ENCODE data around the gene CTXND2.
"Not testable (repeated sequence)": the region's sequence is repeated elsewhere in the genome, so short reads cannot be mapped to it uniquely, and the experiment has no call there.

The CTXND2 gene

DNA sequence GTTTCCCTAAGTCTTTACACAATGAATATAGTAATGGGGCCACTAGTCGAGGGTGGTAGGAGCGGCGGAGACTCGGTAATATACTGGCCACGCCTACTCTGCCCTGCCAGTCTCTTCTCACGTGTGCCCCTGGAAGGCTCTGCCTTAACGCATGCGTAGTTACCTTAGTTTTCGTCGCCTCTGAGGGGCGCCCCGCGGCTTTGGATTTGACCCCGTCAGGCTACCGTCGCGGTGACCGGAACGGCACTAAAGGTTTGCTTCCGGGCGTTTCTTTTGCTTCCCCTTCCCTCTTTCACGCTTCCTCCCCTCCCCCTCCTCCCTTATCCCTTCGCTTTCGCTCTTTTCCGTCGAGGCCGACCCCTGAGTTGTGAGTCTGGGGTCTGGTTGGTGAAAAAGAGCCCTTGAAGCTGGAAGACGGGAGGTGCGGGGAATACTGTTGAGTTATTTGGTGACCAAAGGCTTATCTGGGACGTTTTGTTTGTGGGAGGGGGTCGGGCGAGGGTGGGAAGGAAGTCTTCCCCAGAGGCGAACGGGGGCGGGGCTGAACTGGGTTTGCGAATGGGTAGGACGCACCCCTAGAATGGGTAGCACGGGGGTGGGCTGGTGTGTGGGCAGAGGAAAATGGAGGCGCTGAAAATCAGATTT lies 39.3 kb downstream of the CTXND2 start, which contains the start of gene SETDB1:
SETDB1 (plus strand) TSS at position 267 of the 645 bp plus-strand sequence. CDS start 1,352 bp downstream, outside the sequence.
- Histone ChIP-seq H3K27me3 (ENCODE audit: control insufficient read depth, insufficient read depth, low read length) (no peaks in the 10 kb centered on the region), H3K9ac (ENCODE audit: low read length) (peak within 1 kb of the TSS; percentile 97), H3K4me3 (ENCODE audit: low read length) (peak within 1 kb of the TSS; percentile 94), H3K9me3 (ENCODE audit: control insufficient read depth, low read depth, low read length) (no peaks in the 10 kb centered on the region), H3K4me1 (ENCODE audit: control insufficient read depth, low read depth, low read length) (peaks cover 16% of the 10 kb centered on the region), H3K36me3 (ENCODE audit: control insufficient read depth, low read depth, low read length) (peaks cover 28% of the 10 kb centered on the region), H3K27ac (ENCODE audit: low read length) (peak within 1 kb of the TSS; percentile 88)

GRCh38 chr1:150927624-150928023 lies 40.7 kb downstream of the CTXND2 start:
- Histone ChIP-seq H3K4me3 (ENCODE audit: low read length) (no peak overlapping the region), H3K9ac (ENCODE audit: low read length) (no peak overlapping the region), H3K4me1 (ENCODE audit: control insufficient read depth, low read depth, low read length) (peaks cover 11% of the 10 kb centered on the region), H3K36me3 (ENCODE audit: control insufficient read depth, low read depth, low read length) (peaks cover 36% of the 10 kb centered on the region), H3K27ac (ENCODE audit: low read length) (no peak overlapping the region), H3K27me3 (ENCODE audit: control insufficient read depth, insufficient read depth, low read length) (no peaks in the 10 kb centered on the region), H3K9me3 (ENCODE audit: control insufficient read depth, low read depth, low read length) (no peaks in the 10 kb centered on the region)

GRCh38 chr1:150928286-150928685 lies 41.4 kb downstream of the CTXND2 start:
- H3K4me1 ChIP-seq (ENCODE audit: control insufficient read depth, low read depth, low read length): peaks cover 9% of the 10 kb centered on the region
- no peaks in the 10 kb centered on the region for H3K9me3 ChIP-seq (ENCODE audit: control insufficient read depth, low read depth, low read length)
- H3K27me3 ChIP-seq (ENCODE audit: control insufficient read depth, insufficient read depth, low read length): no peaks in the 10 kb centered on the region
- no peak overlapping the region for H3K27ac ChIP-seq (ENCODE audit: low read length)
- H3K9ac ChIP-seq (ENCODE audit: low read length): no peak overlapping the region
- H3K4me3 ChIP-seq (ENCODE audit: low read length): no peak overlapping the region
- H3K36me3 ChIP-seq (ENCODE audit: control insufficient read depth, low read depth, low read length): peaks cover 43% of the 10 kb centered on the region

- H3K9ac ChIP-seq (ENCODE audit: low read length); H3K27ac ChIP-seq (ENCODE audit: low read length); H3K4me1 ChIP-seq (ENCODE audit: control insufficient read depth, low read depth, low read length); H3K4me3 ChIP-seq (ENCODE audit: low read length); H3K27me3 ChIP-seq (ENCODE audit: control insufficient read depth, insufficient read depth, low read length); H3K9me3 ChIP-seq (ENCODE audit: control insufficient read depth, low read depth, low read length): not testable (repeated sequence)
- H3K36me3 ChIP-seq (ENCODE audit: control insufficient read depth, low read depth, low read length): peaks cover 44% of the 10 kb centered on the region
These were observed 41.8 kb downstream of the CTXND2 start for GRCh38 chr1:150928775-150929174.

DNA sequence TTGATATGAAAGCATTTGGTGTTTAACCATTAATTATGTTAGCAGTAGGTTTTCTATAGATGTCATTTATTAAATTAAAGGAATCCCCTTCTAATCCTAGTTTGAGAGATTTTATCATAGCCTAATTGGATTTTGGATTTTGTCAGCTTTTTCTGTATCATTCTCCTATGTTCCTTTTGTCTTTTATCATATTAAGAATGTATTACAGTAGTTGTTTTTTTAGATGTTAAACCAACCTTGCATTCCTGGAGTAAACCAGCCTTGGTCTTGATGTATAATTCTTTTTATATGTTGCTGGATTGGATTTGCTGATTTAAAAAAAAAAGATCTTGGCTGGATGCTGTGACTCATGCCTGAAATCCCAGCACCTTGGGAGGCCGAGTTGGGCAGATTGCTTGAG lies 44.8 kb downstream of the CTXND2 start:
- Histone ChIP-seq H3K9me3 (ENCODE audit: control insufficient read depth, low read depth, low read length) (no peaks in the 10 kb centered on the region), H3K27ac (ENCODE audit: low read length) (no peak overlapping the region), H3K27me3 (ENCODE audit: control insufficient read depth, insufficient read depth, low read length) (no peaks in the 10 kb centered on the region), H3K4me1 (ENCODE audit: control insufficient read depth, low read depth, low read length) (peaks cover 5% of the 10 kb centered on the region), H3K9ac (ENCODE audit: low read length) (no peak overlapping the region), H3K4me3 (ENCODE audit: low read length) (no peak overlapping the region), H3K36me3 (ENCODE audit: control insufficient read depth, low read depth, low read length) (peaks cover 51% of the 10 kb centered on the region)

- no peak overlapping the region for H3K9ac ChIP-seq (ENCODE audit: low read length)
- no peaks in the 10 kb centered on the region for H3K4me1 ChIP-seq (ENCODE audit: control insufficient read depth, low read depth, low read length)
- H3K27ac ChIP-seq (ENCODE audit: low read length): no peak overlapping the region
- H3K4me3 ChIP-seq (ENCODE audit: low read length): no peak overlapping the region
- peaks cover 88% of the 10 kb centered on the region for H3K36me3 ChIP-seq (ENCODE audit: control insufficient read depth, low read depth, low read length)
- no peaks in the 10 kb centered on the region for H3K9me3 ChIP-seq (ENCODE audit: control insufficient read depth, low read depth, low read length)
- no peaks in the 10 kb centered on the region for H3K27me3 ChIP-seq (ENCODE audit: control insufficient read depth, insufficient read depth, low read length)
These were observed 57.9 kb downstream of the CTXND2 start for GRCh38 chr1:150944856-150945255.

DNA sequence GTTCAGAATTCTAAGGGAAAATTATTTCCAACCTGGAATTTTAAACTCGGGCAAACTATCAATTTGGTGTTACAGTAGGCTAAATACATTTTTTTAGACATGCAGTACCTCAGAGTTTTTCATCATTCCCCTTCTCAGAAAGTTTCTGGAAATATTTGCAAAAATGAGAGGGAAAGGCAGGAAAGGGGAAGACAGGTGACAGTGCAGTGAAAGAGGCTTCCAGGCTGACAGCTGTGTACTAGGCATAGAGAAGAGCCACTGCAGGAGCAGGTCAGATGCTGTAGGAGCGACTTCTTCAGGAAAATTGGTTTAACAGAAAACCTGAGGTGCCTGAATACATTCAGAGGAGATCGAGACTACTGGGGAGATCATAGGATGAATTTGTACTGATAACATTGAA lies 67.8 kb downstream of the CTXND2 start:
- no peak overlapping the region for H3K9ac ChIP-seq (ENCODE audit: low read length)
- no peaks in the 10 kb centered on the region for H3K4me1 ChIP-seq (ENCODE audit: control insufficient read depth, low read depth, low read length)
- H3K36me3 ChIP-seq (ENCODE audit: control insufficient read depth, low read depth, low read length): peaks cover 73% of the 10 kb centered on the region
- no peak overlapping the region for H3K27ac ChIP-seq (ENCODE audit: low read length)
- H3K9me3 ChIP-seq (ENCODE audit: control insufficient read depth, low read depth, low read length): no peaks in the 10 kb centered on the region
- no peak overlapping the region for H3K4me3 ChIP-seq (ENCODE audit: low read length)
- no peaks in the 10 kb centered on the region for H3K27me3 ChIP-seq (ENCODE audit: control insufficient read depth, insufficient read depth, low read length)

GRCh38 chr1:150955280-150955679 lies 68.3 kb downstream of the CTXND2 start:
- Histone ChIP-seq H3K4me3 (ENCODE audit: low read length) (no peak overlapping the region), H3K9me3 (ENCODE audit: control insufficient read depth, low read depth, low read length) (no peaks in the 10 kb centered on the region), H3K27ac (ENCODE audit: low read length) (no peak overlapping the region), H3K9ac (ENCODE audit: low read length) (no peak overlapping the region), H3K4me1 (ENCODE audit: control insufficient read depth, low read depth, low read length) (no peaks in the 10 kb centered on the region), H3K36me3 (ENCODE audit: control insufficient read depth, low read depth, low read length) (peaks cover 73% of the 10 kb centered on the region), H3K27me3 (ENCODE audit: control insufficient read depth, insufficient read depth, low read length) (no peaks in the 10 kb centered on the region)

GRCh38 chr1:150957666-150958065 lies 70.7 kb downstream of the CTXND2 start:
- Histone ChIP-seq H3K9me3 (ENCODE audit: control insufficient read depth, low read depth, low read length) (no peaks in the 10 kb centered on the region), H3K9ac (ENCODE audit: low read length) (no peak overlapping the region), H3K27me3 (ENCODE audit: control insufficient read depth, insufficient read depth, low read length) (no peaks in the 10 kb centered on the region), H3K27ac (ENCODE audit: low read length) (no peak overlapping the region), H3K4me3 (ENCODE audit: low read length) (no peak overlapping the region), H3K36me3 (ENCODE audit: control insufficient read depth, low read depth, low read length) (peaks cover 73% of the 10 kb centered on the region), H3K4me1 (ENCODE audit: control insufficient read depth, low read depth, low read length) (no peaks in the 10 kb centered on the region)

- Histone ChIP-seq H3K27me3 (ENCODE audit: control insufficient read depth, insufficient read depth, low read length) (no peaks in the 10 kb centered on the region), H3K9me3 (ENCODE audit: control insufficient read depth, low read depth, low read length) (no peaks in the 10 kb centered on the region), H3K36me3 (ENCODE audit: control insufficient read depth, low read depth, low read length) (peaks cover 79% of the 10 kb centered on the region), H3K9ac (ENCODE audit: low read length) (no peak overlapping the region), H3K4me1 (ENCODE audit: control insufficient read depth, low read depth, low read length) (no peaks in the 10 kb centered on the region), H3K4me3 (ENCODE audit: low read length) (no peak overlapping the region), H3K27ac (ENCODE audit: low read length) (no peak overlapping the region)
These were observed 73.7 kb downstream of the CTXND2 start for GRCh38 chr1:150960646-150961045.

DNA sequence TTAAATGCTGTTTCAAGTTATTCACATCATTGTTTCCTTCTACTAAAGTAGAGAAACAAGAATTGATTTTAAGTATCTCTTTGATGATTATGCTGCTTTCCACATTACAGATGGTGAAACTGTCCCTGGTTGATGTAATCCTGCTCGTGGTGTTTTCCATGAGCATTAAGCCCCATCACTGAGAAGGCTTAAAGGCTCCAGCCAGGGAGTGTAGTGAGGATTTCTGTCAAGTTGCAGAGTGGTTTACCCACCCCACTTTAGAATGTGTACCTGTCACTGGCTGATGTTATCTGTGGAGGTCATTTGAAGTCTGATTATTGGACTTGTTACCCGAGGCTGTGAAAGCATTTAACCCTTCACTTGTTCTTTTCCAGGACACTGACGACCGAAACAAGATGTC lies 74.8 kb downstream of the CTXND2 start:
- Histone ChIP-seq H3K27ac (ENCODE audit: low read length) (no peak overlapping the region), H3K36me3 (ENCODE audit: control insufficient read depth, low read depth, low read length) (peaks cover 86% of the 10 kb centered on the region), H3K27me3 (ENCODE audit: control insufficient read depth, insufficient read depth, low read length) (no peaks in the 10 kb centered on the region)

More for the DNA sequence above, 74.8 kb downstream of the CTXND2 start:
- Histone ChIP-seq H3K9ac (ENCODE audit: low read length) (no peak overlapping the region), H3K4me3 (ENCODE audit: low read length) (no peak overlapping the region), H3K4me1 (ENCODE audit: control insufficient read depth, low read depth, low read length) (no peaks in the 10 kb centered on the region), H3K9me3 (ENCODE audit: control insufficient read depth, low read depth, low read length) (no peaks in the 10 kb centered on the region)

All from iPS-18a (cell line).